ENCODE measurements around the gene ABL2. TPM values are rescaled to one million over a fixed set of nuclear protein-coding genes. Genes with fewer than 3 reads are reported as not detected.
"Not testable (repeated sequence)": the region's sequence is repeated elsewhere in the genome, so short reads cannot be mapped to it uniquely, and the experiment has no call there.

The ABL2 gene
- total RNA-seq, 8 experiments from 2014 or later = 12.3 to 26.6 (median 18.1) TPM

DNA sequence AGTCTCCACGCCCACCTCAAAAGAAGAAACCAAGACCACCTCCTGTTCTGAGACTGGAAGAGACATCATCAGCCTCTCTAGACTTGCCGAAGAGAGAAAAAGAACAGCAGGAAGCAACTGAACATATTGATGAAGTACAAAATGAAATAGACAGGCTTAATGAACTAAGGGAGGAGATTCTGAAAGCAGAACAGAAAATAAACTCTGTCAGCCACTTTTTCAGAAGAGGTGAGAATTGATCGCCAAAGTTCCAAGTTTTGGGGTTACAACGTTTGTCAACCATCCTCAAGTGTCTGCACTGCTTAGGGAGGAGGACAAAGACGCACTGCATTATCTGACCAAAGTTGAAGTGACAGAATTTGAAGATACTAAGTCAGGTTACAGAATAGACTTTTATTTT, 45.6 kb downstream of the ABL2 start:
- WGBS, 10 experiments = 56 to 93% (median 87%) methylated on average over 1 to 5 of the region's 5 CpGs; no CpG with 5 or more reads in 2 of the 10 experiments
- Histone ChIP-seq H3K27ac (no peak overlapping the region), H3K4me3 (no peak overlapping the region), H3K4me1 (replicated peaks in 1 of 2) (no peaks in the 10 kb centered on the region)
- in situ Hi-C loops (cut with MboI; ENCODE audit: low pct_unique_long_range_greater_than_20kb in 2 of 9, low sequenced_read_pairs in 9 of 9, unreplicated experiment in 9 of 9) = no loop called here
- no peak for ATAC-seq (replicated peaks in 6 of 8)

GRCh38 chr1:179178950-179179349, 50.5 kb downstream of the ABL2 start:
- WGBS, 10 experiments = 0 to 100% (median 88%) methylated on average over 1 of the region's 1 CpG; no CpG with 5 or more reads in 4 of the 10 experiments

DNA sequence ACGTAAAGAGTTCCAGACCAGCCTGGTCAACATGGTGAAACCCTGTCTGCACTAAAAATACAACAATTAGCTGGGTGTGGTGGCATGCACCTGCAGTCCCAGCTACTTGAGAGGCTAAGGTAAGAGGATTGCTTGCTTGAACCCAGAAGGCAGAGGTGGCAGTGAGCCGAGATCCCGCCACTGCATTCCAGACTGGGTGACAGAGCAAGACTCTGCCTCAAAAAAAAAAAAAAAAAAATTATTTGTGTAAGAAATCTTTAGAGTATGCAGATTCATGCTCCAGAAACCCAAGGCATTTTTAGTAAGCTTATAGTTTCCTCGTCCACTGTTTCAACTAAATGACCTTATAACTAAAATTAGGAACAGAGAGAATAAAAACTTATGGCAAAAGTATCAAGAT, 51.3 kb downstream of the ABL2 start:
- in situ Hi-C loops (cut with MboI; ENCODE audit: low pct_unique_long_range_greater_than_20kb in 2 of 9, low sequenced_read_pairs in 9 of 9, unreplicated experiment in 9 of 9) = no loop called here
- H3K4me1 ChIP-seq (replicated peaks in 1 of 2) = no peaks in the 10 kb centered on the region
- no peak for ATAC-seq (replicated peaks in 6 of 8)
- H3K4me3 ChIP-seq = no peak overlapping the region
- no peak overlapping the region for H3K27ac ChIP-seq
- WGBS, 10 experiments = 50 to 100% (median 98%) methylated on average over 1 to 4 of the region's 4 CpGs; no CpG with 5 or more reads in 2 of the 10 experiments

More at GRCh38 chr1:179178950-179179349, 50.5 kb downstream of the ABL2 start:
- H3K27ac ChIP-seq = no peak overlapping the region
- H3K4me1 ChIP-seq (replicated peaks in 1 of 2) = no peaks in the 10 kb centered on the region
- in situ Hi-C loops (cut with MboI; ENCODE audit: low pct_unique_long_range_greater_than_20kb in 2 of 9, low sequenced_read_pairs in 9 of 9, unreplicated experiment in 9 of 9) = no loop called here
- ATAC-seq (replicated peaks in 6 of 8) = peak in 2 of 8 experiments; percentile 25 to 48
- no peak overlapping the region for H3K4me3 ChIP-seq

- Histone ChIP-seq H3K4me3 (no peak overlapping the region), H3K27ac (no peak overlapping the region), H3K4me1 (replicated peaks in 1 of 2) (no peaks in the 10 kb centered on the region)
- in situ Hi-C loops (cut with MboI; ENCODE audit: low pct_unique_long_range_greater_than_20kb in 2 of 9, low sequenced_read_pairs in 9 of 9, unreplicated experiment in 9 of 9) = no loop called here
- ATAC-seq (replicated peaks in 6 of 8) = no peak
- WGBS, 10 experiments = 70 to 100% (median 95%) methylated on average over 1 to 2 of the region's 2 CpGs; no CpG with 5 or more reads in 1 of the 10 experiments
Observed at GRCh38 chr1:179177615-179178014, 51.9 kb downstream of the ABL2 start.

GRCh38 chr1:179177182-179177581, 52.3 kb downstream of the ABL2 start:
- Histone ChIP-seq H3K4me1 (replicated peaks in 1 of 2) (no peaks in the 10 kb centered on the region), H3K27ac (no peak overlapping the region), H3K4me3 (no peak overlapping the region)
- WGBS, 10 experiments = 0 to 88% (median 73%) methylated on average over 1 to 2 of the region's 2 CpGs; no CpG with 5 or more reads in 2 of the 10 experiments
- in situ Hi-C loops (cut with MboI; ENCODE audit: low pct_unique_long_range_greater_than_20kb in 2 of 9, low sequenced_read_pairs in 9 of 9, unreplicated experiment in 9 of 9) = no loop called here
- peak in 1 of 8 experiments; percentile 20 for ATAC-seq (replicated peaks in 6 of 8)

DNA sequence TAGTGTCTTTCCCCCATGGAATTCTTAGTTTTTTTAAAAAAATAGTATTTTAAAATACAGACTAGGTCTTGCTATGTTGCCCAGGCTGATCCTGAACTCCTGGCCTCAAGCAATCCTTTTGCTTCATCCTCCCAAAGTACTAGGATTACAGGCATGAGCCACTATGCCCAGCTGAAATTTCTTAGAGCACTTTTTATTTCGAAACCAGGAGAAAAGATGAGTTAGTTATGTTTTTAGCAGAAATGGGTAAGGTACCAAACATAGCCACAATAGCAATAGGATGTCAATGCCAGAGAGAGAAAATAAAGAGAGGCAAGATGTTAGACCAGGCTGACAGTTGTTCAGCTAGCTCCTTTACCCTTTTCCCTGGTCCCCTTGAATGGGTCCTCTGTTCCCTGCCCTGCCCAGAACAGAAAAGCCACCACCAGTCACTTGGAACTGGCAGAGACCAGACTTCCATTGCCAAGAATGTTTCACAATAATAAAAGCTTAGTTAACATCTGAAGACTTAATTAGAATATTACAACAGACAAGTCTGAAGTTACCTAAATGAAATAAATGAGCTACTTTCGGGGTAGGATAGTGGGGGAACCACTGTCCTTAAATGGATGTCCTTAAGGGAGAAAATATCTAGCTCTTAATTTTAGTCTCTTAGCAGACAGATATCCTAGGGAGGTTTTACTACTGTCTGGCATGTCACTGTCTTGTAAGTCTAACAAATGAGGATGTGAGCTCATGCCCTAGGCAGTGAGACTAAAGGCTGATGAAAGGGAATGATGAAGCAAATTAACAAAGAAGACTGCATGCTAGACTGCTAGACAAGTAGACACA, 54.3 kb downstream of the ABL2 start:
- H3K4me1 ChIP-seq (replicated peaks in 1 of 2) = no peaks in the 10 kb centered on the region
- 11 to 100% (median 70%) methylated on average over 1 to 2 of the region's 2 CpGs; no CpG with 5 or more reads in 1 of the 10 experiments for WGBS, 10 experiments
- peak; percentile 63 to 99 (median 88) for ATAC-seq (replicated peaks in 6 of 8)
- H3K27ac ChIP-seq = peak overlapping the region; percentile 9 to 26
- in situ Hi-C loops (cut with MboI; ENCODE audit: low pct_unique_long_range_greater_than_20kb in 2 of 9, low sequenced_read_pairs in 9 of 9, unreplicated experiment in 9 of 9) = no loop called here
- no peak overlapping the region for H3K4me3 ChIP-seq

DNA sequence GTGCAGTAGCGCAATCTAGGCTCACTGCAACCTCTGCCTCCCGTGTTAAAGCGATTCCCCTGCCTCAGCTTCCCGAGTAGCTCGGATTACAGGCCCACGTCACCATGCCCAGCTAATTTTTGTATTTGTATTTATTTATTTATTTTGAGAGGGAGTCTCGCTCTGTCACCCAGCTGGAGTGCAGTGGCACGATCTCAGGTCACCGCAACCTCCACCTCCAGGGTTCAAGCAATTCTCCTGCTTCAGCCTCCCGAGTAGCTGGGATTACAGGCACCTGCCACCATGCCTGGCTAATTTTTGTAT, 59.1 kb downstream of the ABL2 start:
- H3K4me1 ChIP-seq (replicated peaks in 1 of 2); H3K27ac ChIP-seq; in situ Hi-C loops (cut with MboI; ENCODE audit: low pct_unique_long_range_greater_than_20kb in 2 of 9, low sequenced_read_pairs in 9 of 9, unreplicated experiment in 9 of 9); H3K4me3 ChIP-seq; ATAC-seq (replicated peaks in 6 of 8): not testable (repeated sequence)
- whole genome bisulfite sequencing, 10 experiments = 75 to 100% (median 96%) methylated on average over 1 to 10 of the region's 10 CpGs; no CpG with 5 or more reads in 3 of the 10 experiments

- no peak overlapping the region for H3K27ac ChIP-seq
- ATAC-seq (replicated peaks in 6 of 8) = peak in 2 of 8 experiments; percentile 45 to 51
- WGBS, 10 experiments = 6 to 100% (median 87%) methylated on average over 1 to 3 of the region's 3 CpGs
- peaks cover 0 to 3% of the 10 kb centered on the region in 2 donors for H3K4me1 ChIP-seq (replicated peaks in 1 of 2)
- H3K4me3 ChIP-seq = no peak overlapping the region
- in situ Hi-C loops (cut with MboI; ENCODE audit: low pct_unique_long_range_greater_than_20kb in 2 of 9, low sequenced_read_pairs in 9 of 9, unreplicated experiment in 9 of 9) = no loop called here
Observed at GRCh38 chr1:179169616-179170467, 59.6 kb downstream of the ABL2 start.

- Histone ChIP-seq H3K4me3 (no peak overlapping the region), H3K27ac (no peak overlapping the region), H3K4me1 (replicated peaks in 1 of 2) (peaks cover 0 to 3% of the 10 kb centered on the region in 2 donors)
- 0 to 100% (median 94%) methylated on average over 1 to 3 of the region's 3 CpGs; no CpG with 5 or more reads in 1 of the 10 experiments for WGBS, 10 experiments
- ATAC-seq (replicated peaks in 6 of 8) = no peak
- in situ Hi-C loops (cut with MboI; ENCODE audit: low pct_unique_long_range_greater_than_20kb in 2 of 9, low sequenced_read_pairs in 9 of 9, unreplicated experiment in 9 of 9) = no loop called here
Observed at GRCh38 chr1:179168536-179168935, 60.9 kb downstream of the ABL2 start.

DNA sequence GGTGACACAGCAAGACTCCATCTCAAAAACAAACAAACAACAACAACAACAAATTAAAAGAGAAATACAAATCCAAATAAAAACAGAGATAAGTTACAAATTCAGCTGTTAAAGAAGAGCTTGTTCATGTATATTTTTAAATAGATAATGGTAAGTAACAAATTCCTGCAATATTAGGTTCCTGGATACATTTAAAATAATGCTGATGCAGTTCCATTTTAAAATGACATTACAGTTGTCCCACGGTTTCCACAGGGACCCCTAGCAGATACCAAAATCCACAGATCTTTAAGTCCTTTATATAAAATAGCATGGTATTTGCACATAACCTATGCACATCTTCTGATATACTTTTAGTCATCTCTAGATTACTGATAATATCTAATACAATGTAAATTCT, 61.5 kb downstream of the ABL2 start:
- WGBS, 10 experiments = 45 to 100% (median 90%) methylated on average over 1 of the region's 1 CpG; no CpG with 5 or more reads in 2 of the 10 experiments
- Histone ChIP-seq H3K27ac (no peak overlapping the region), H3K4me3 (no peak overlapping the region), H3K4me1 (replicated peaks in 1 of 2) (peaks cover 0 to 3% of the 10 kb centered on the region in 2 donors)
- in situ Hi-C loops (cut with MboI; ENCODE audit: low pct_unique_long_range_greater_than_20kb in 2 of 9, low sequenced_read_pairs in 9 of 9, unreplicated experiment in 9 of 9) = no loop called here
- no peak for ATAC-seq (replicated peaks in 6 of 8)

- Histone ChIP-seq H3K4me3 (no peak overlapping the region), H3K27ac (no peak overlapping the region), H3K4me1 (replicated peaks in 1 of 2) (peaks cover 0 to 3% of the 10 kb centered on the region in 2 donors)
- in situ Hi-C loops (cut with MboI; ENCODE audit: low pct_unique_long_range_greater_than_20kb in 2 of 9, low sequenced_read_pairs in 9 of 9, unreplicated experiment in 9 of 9) = no loop called here
- WGBS, 10 experiments = 83 to 100% (median 88%) methylated on average over 1 of the region's 1 CpG; no CpG with 5 or more reads in 3 of the 10 experiments
- no peak for ATAC-seq (replicated peaks in 6 of 8)
Observed at GRCh38 chr1:179167418-179167777, 62.1 kb downstream of the ABL2 start.

DNA sequence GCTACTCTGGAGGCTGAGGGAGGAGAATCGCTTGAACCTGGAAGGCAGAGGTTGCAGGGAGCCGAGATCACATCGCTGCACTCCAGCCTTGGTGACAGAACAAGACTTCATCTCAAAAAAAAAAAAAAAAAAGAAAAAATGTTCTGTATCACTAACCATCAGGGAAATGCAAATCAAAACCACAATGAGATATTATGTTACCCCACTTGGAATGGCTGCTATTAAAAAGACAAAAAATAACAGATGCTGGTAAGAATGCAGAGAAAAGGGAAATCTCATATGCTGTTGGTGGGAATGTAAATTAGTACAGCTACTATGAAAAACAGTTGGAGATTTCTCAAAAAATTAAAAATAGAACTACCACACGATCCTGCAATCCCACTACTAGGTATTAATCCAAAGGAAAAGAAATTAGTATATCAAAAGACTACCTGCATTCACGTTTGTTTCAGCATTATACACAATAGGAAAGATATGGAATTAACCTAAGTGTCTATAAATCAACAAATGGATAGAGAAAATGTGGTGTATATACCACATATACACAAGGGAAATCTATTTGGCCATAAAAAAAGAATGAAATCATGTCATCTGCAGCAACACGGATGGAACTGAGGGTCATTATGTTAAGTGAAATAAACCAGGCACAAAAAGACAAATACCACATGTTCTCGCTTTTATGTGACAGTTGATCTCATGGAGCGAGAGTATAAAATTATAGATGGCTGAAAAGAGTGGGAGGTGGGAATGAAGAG, 62.6 kb downstream of the ABL2 start:
- Histone ChIP-seq H3K27ac (no peak overlapping the region), H3K4me3 (no peak overlapping the region), H3K4me1 (replicated peaks in 1 of 2) (peaks cover 0 to 3% of the 10 kb centered on the region in 2 donors)
- ATAC-seq (replicated peaks in 6 of 8) = peak in 4 of 8 experiments; percentile 43 to 87 (median 58)
- 12 to 81% (median 67%) methylated on average over 3 to 8 of the region's 8 CpGs for WGBS, 10 experiments
- in situ Hi-C loops (cut with MboI; ENCODE audit: low pct_unique_long_range_greater_than_20kb in 2 of 9, low sequenced_read_pairs in 9 of 9, unreplicated experiment in 9 of 9) = no loop called here
